Measurements from ENCODE around the gene IDUA. TPM values are rescaled to one million over a fixed set of nuclear protein-coding genes. Genes with fewer than 3 reads are reported as not detected.

IDUA gene
- total and polyA plus RNA-seq, 10 of the 15 experiments (the other 5 are each of a cell fraction or from before 2014, with no cell fraction given): 0.05 to 7.6 (median 1.4) TPM; not detected in 1

GRCh38 chr4:1019729-1020470, 33.1 kb downstream of the IDUA start:
- ATAC-seq: no peak
- Histone ChIP-seq H3K79me2 (ENCODE audit: control insufficient read depth, insufficient read depth, low read length) (no peaks in the 10 kb centered on the region), H3K9ac (ENCODE audit: control insufficient read depth, insufficient read depth, low read length) (no peak overlapping the region), H3K9me3 (replicated peaks; ENCODE audit: control insufficient read depth, insufficient read depth, low read length) (no peaks in the 10 kb centered on the region), H3K4me2 (ENCODE audit: control insufficient read depth, insufficient read depth) (no peak overlapping the region), H3K4me1 (ENCODE audit: control insufficient read depth, insufficient read depth, low read length) (peaks cover 11% of the 10 kb centered on the region), H3K27me3 (replicated peaks in 1 of 2; ENCODE audit: control insufficient read depth in 2 of 2, insufficient read depth in 2 of 2, low read length in 1 of 2) (no peaks in the 10 kb centered on the region), H2AFZ (ENCODE audit: control insufficient read depth, low read depth, low read length) (no peak overlapping the region), H3K27ac (ENCODE audit: control insufficient read depth, insufficient read depth) (no peak overlapping the region), H4K20me1 (ENCODE audit: control insufficient read depth, insufficient read depth) (no peaks in the 10 kb centered on the region), H3K36me3 (ENCODE audit: control insufficient read depth in 2 of 2, insufficient read depth in 2 of 2, low read length in 1 of 2) (no peaks in the 10 kb centered on the region), H3K4me3 (no peak overlapping the region)
- no peak for DNase-seq (ENCODE audit: low read depth, low spot score)
- in situ Hi-C loops (cut with MboI): no loop called here
- intact Hi-C loops (cut with micrococcal nuclease; ENCODE audit: unreplicated experiment): no loop called here
- no TSS peak for BruUV-seq (replicated peaks)
- FAIRE-seq: no peak
- TF ChIP-seq RB1 (IDR thresholded peaks at IDR 0.05; ENCODE audit: borderline replicate concordance) (no peak), CHD2 (IDR thresholded peaks at IDR 0.05; ENCODE audit: borderline replicate concordance, low read depth, low read length) (no peak), CBFB (IDR thresholded peaks at IDR 0.05; ENCODE audit: low read depth) (no peak), ZNF384 (IDR thresholded peaks at IDR 0.05; ENCODE audit: borderline replicate concordance, low read depth, low read length) (no peak), TARDBP (IDR thresholded peaks at IDR 0.05; ENCODE audit: borderline replicate concordance) (no peak), SMAD5 (IDR thresholded peaks at IDR 0.05; ENCODE audit: low read depth) (no peak), NFIC (IDR thresholded peaks at IDR 0.05; ENCODE audit: low read depth, low read length) (no peak), EP300 (IDR thresholded peaks at IDR 0.05; ENCODE audit: borderline replicate concordance in 1 of 2, control insufficient read depth in 1 of 2, low read depth in 2 of 2, low read length in 2 of 2) (no peak), MYB (IDR thresholded peaks at IDR 0.05; ENCODE audit: borderline replicate concordance, low read depth, low read length) (no peak)
- 50% methylated on average over 20 of the region's 23 CpGs for WGBS (ENCODE audit: insufficient coverage, insufficient replicate concordance, low lambda C conversion rate, missing lambda C conversion rate)
- RAD21 ChIA-PET (ENCODE audit: unreplicated experiment): no interaction called here
- SMC1A ChIA-PET (ENCODE audit: uncharacterized antibody, unreplicated experiment): no interaction called here
- POLR2A ChIA-PET: interaction anchor here (1.7 kb wide), 1 partner anchor 57 kb away, joined by 3 read pairs; no protein-coding TSS in a partner anchor
- CTCF ChIA-PET: no interaction called here

Data from GM12878 (cell line).